Measurements from ENCODE around the gene RPTOR.

- TF ChIP-seq CTCF (conservative IDR thresholded peaks at IDR 0.05 in 1 of 2, IDR thresholded peaks at IDR 0.05 in 1 of 2; ENCODE audit: low read depth in 1 of 2, low read length in 2 of 2) (no peak), EZH2 (IDR thresholded peaks at IDR 0.05; ENCODE audit: low read length, missing control alignments) (no peak)
Observed at GRCh38 chr17:80891397-80892018, 346.9 kb downstream of the RPTOR start.
